Astrocyte (in vitro differentiated cells and primary cell): ENCODE data around the gene SCN3B. TPM values are rescaled to one million over a fixed set of nuclear protein-coding genes. Genes with fewer than 3 reads are reported as not detected.

Source experiments
- DNase-seq: peaks from one replicate; pipeline ENCODE4 v3.0.0-alpha.2; 2010; ENCODE audit warnings: low read depth
- FAIRE-seq: peaks from 2 replicates; lab custom pipeline; 2011; peaks lifted over from hg19 to GRCh38; lab: Jason Lieb, UNC
- H2AFZ ChIP-seq: 2 replicates; pipeline ENCODE4 v1.6.0; 2012; ENCODE audit warnings: low read depth, low read length, inconsistent platforms
- H3K27ac ChIP-seq: 2 replicates; pipeline ENCODE4 v1.5.1; 2011; ENCODE audit warnings: low read depth, low read length, inconsistent platforms
- H3K27me3 ChIP-seq: 2 replicates; pipeline ENCODE4 v1.6.0; 2011; ENCODE audit warnings: low read length, inconsistent platforms; ENCODE audit not compliant: insufficient read depth
- H3K36me3 ChIP-seq: 2 replicates; pipeline ENCODE4 v1.5.1; 2011; ENCODE audit warnings: low read length, inconsistent platforms; ENCODE audit not compliant: insufficient read depth
- H3K4me1 ChIP-seq: 2 replicates; pipeline ENCODE4 v1.5.1; 2011; ENCODE audit warnings: low read length, inconsistent platforms; ENCODE audit not compliant: insufficient read depth
- H3K4me2 ChIP-seq: 2 replicates; pipeline ENCODE4 v1.6.0; 2012; ENCODE audit warnings: low read length, inconsistent platforms
- H3K4me3 ChIP-seq: 2 replicates; pipeline ENCODE4 v1.5.1; 2011; ENCODE audit warnings: low read depth, mild to moderate bottlenecking, low read length, inconsistent platforms; ENCODE audit not compliant: insufficient read depth
- H3K79me2 ChIP-seq: 2 replicates; pipeline ENCODE4 v1.6.0; 2012; ENCODE audit warnings: mild to moderate bottlenecking, low read length, inconsistent platforms; ENCODE audit not compliant: insufficient read depth
- H3K9ac ChIP-seq: 2 replicates; pipeline ENCODE4 v1.6.0; 2012; ENCODE audit warnings: mild to moderate bottlenecking, low read length, inconsistent platforms
- H3K9me3 ChIP-seq: 2 replicates; pipeline ENCODE4 v1.5.1; 2012; ENCODE audit warnings: low read depth, mild to moderate bottlenecking, low read length, inconsistent platforms; ENCODE audit not compliant: insufficient read depth
- H4K20me1 ChIP-seq: 2 replicates; pipeline ENCODE4 v1.6.0; 2012; ENCODE audit warnings: low read length, inconsistent platforms; ENCODE audit not compliant: insufficient read depth
- H3K27ac Mint-ChIP-seq: one replicate; pipeline ENCODE4 v1.8.0; 2021; ENCODE audit warnings: mild to moderate bottlenecking, mixed read lengths; ENCODE audit not compliant: unreplicated experiment
- H3K27me3 Mint-ChIP-seq: one replicate; pipeline ENCODE4 v1.8.0; 2021; ENCODE audit warnings: low read depth, mixed read lengths; ENCODE audit not compliant: unreplicated experiment
- H3K36me3 Mint-ChIP-seq: one replicate; pipeline ENCODE4 v1.8.0; 2021; ENCODE audit warnings: low read depth, mixed read lengths; ENCODE audit not compliant: unreplicated experiment
- H3K4me1 Mint-ChIP-seq: one replicate; pipeline ENCODE4 v1.8.0; 2021; ENCODE audit warnings: low read depth, mixed read lengths; ENCODE audit not compliant: unreplicated experiment
- H3K4me3 Mint-ChIP-seq: one replicate; pipeline ENCODE4 v1.8.0; 2021; ENCODE audit warnings: mild to moderate bottlenecking, moderate library complexity, mixed read lengths; ENCODE audit not compliant: unreplicated experiment
- H3K9me3 Mint-ChIP-seq: one replicate; pipeline ENCODE4 v1.8.0; 2021; ENCODE audit warnings: mild to moderate bottlenecking, mixed read lengths; ENCODE audit not compliant: unreplicated experiment
- EZH2 ChIP-seq: IDR thresholded peaks from 2 replicates; pipeline ENCODE4 v1.6.1; 2012; ENCODE audit warnings: mild to moderate bottlenecking, low read length, inconsistent platforms; ENCODE audit not compliant: insufficient read depth
- total RNA-seq: library from RNA; stranded (reverse); gene quantifications from 2 replicates; pipeline ENCODE4 v1.2.1, GENCODE V29; 2021
- TF ChIP-seq, protein P1 (sequence below): IDR thresholded peaks from 2 replicates; pipeline ENCODE4 v1.5.1; 2011; ENCODE audit warnings: low read depth, mild to moderate bottlenecking, inconsistent platforms, low read length, moderate library complexity; ENCODE audit not compliant: insufficient read depth

Gene SCN3B
- total RNA-seq, 1 donor from 2014 or later, result 2.3 TPM

DNA sequence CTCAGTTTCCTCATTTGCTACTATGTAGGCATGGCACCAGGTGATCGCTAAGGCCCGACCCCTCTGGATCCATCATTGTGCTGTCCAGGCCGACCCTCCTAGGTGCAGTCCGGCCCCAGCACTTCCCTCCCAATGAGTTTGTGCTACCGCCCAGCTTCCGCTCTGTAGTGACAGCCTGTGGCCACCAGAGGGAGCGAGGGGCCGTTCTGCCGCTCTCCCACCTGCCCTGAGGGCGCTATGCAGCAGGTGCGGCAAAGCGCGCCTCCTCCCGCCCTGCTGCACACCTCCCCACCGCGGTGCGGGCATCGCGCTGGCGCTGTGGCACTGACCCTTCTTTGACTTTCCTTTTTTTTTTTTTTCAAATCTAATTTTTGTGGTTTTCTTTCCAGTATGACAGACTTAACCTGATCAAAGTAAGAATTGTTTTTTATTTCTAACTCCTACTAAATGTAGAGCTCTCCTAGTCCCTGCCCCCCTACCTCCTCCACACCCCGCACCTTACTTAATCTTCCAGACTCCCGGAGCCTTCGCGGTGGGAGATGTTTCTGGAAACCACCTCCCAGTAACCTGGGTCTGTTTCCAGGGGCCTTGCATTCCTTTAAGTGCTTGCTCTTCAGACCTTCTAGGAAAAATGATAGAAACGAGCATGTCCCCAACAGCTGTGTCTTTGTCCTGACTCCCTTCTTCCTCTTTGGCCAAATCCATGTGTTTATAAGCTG, 73.7 kb downstream of the SCN3B start:
- Histone ChIP-seq H3K27me3 (no peaks in the 10 kb centered on the region), H4K20me1 (peaks cover 5% of the 10 kb centered on the region), H3K27ac (no peak overlapping the region), H3K4me3 (no peak overlapping the region), H3K4me2 (no peak overlapping the region), H2AFZ (no peak overlapping the region), H3K36me3 (no peaks in the 10 kb centered on the region), H3K9ac (no peak overlapping the region), H3K79me2 (no peaks in the 10 kb centered on the region), H3K4me1 (no peaks in the 10 kb centered on the region), H3K9me3 (no peaks in the 10 kb centered on the region)
- H3K4me3 Mint-ChIP-seq, result no peak overlapping the region
- peaks cover 26% of the 10 kb centered on the region for H3K27me3 Mint-ChIP-seq
- DNase-seq, result no peak
- H3K36me3 Mint-ChIP-seq, result no peaks in the 10 kb centered on the region
- peaks cover 1% of the 10 kb centered on the region for H3K4me1 Mint-ChIP-seq
- H3K9me3 Mint-ChIP-seq, result no peaks in the 10 kb centered on the region
- no peak for FAIRE-seq
- TF ChIP-seq, protein P1, sequence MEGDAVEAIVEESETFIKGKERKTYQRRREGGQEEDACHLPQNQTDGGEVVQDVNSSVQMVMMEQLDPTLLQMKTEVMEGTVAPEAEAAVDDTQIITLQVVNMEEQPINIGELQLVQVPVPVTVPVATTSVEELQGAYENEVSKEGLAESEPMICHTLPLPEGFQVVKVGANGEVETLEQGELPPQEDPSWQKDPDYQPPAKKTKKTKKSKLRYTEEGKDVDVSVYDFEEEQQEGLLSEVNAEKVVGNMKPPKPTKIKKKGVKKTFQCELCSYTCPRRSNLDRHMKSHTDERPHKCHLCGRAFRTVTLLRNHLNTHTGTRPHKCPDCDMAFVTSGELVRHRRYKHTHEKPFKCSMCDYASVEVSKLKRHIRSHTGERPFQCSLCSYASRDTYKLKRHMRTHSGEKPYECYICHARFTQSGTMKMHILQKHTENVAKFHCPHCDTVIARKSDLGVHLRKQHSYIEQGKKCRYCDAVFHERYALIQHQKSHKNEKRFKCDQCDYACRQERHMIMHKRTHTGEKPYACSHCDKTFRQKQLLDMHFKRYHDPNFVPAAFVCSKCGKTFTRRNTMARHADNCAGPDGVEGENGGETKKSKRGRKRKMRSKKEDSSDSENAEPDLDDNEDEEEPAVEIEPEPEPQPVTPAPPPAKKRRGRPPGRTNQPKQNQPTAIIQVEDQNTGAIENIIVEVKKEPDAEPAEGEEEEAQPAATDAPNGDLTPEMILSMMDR, result peak; percentile 65
- TF ChIP-seq EZH2, result no peak
- no peak overlapping the region for H3K27ac Mint-ChIP-seq

DNA sequence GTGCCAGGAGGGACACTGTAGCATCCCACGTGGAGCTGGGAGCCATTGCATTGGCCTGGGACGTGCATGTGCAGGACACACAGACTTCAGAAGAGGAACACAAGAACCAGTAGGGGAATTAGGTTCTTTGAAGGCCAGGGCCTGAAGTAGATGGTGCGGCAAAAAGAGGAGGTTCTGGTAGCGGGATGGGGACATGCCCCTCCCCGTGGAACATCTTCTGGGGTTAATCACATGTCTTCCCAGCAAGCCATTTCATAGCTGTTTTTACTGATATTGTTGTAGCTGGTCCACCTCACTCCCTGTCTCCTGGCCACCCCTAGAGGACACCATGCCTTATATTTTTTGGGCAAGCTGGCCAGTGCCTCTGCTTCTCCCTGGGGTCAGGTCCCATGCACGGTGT, 74.3 kb downstream of the SCN3B start:
- Histone ChIP-seq H3K9ac (no peak overlapping the region), H3K4me1 (no peaks in the 10 kb centered on the region), H3K9me3 (no peaks in the 10 kb centered on the region), H3K4me2 (no peak overlapping the region), H3K27ac (no peak overlapping the region), H4K20me1 (peaks cover 10% of the 10 kb centered on the region), H3K4me3 (no peak overlapping the region), H3K36me3 (no peaks in the 10 kb centered on the region), H2AFZ (no peak overlapping the region), H3K79me2 (no peaks in the 10 kb centered on the region), H3K27me3 (no peaks in the 10 kb centered on the region)
- Mint-ChIP-seq H3K4me3 (no peak overlapping the region), H3K4me1 (no peaks in the 10 kb centered on the region), H3K36me3 (no peaks in the 10 kb centered on the region), H3K9me3 (no peaks in the 10 kb centered on the region), H3K27me3 (peaks cover 25% of the 10 kb centered on the region), H3K27ac (no peak overlapping the region)
- no peak for FAIRE-seq
- TF ChIP-seq, protein P1, result no peak
- no peak for TF ChIP-seq EZH2
- DNase-seq, result no peak

DNA sequence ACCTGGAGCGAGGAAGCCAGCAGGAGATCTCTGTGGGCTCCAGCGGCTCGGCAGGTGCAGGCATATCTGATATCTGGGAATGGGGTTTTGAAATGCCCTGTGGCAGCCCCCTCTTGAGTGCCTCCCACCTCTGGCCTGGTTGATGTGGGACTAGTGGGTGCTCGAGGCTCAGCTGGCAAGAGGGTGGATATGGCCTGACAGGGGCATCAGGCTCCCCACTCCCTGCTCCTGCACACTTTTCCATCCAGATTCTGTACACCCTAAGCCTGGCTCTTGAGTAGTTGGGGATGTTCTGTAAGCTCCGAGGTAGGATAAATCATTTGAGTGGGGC, 75.0 kb downstream of the SCN3B start:
- Mint-ChIP-seq H3K4me3 (no peak overlapping the region), H3K36me3 (no peaks in the 10 kb centered on the region), H3K4me1 (no peaks in the 10 kb centered on the region), H3K9me3 (no peaks in the 10 kb centered on the region), H3K27me3 (peaks cover 30% of the 10 kb centered on the region), H3K27ac (no peak overlapping the region)
- no peak overlapping the region for H2AFZ ChIP-seq
- no peak overlapping the region for H3K4me2 ChIP-seq
- H3K4me3 ChIP-seq, result no peak overlapping the region
- H4K20me1 ChIP-seq, result peaks cover 15% of the 10 kb centered on the region
- no peak for TF ChIP-seq EZH2
- TF ChIP-seq, protein P1, result no peak
- H3K79me2 ChIP-seq, result no peaks in the 10 kb centered on the region
- no peaks in the 10 kb centered on the region for H3K4me1 ChIP-seq
- FAIRE-seq (no peak), DNase-seq (no peak)
- H3K9ac ChIP-seq, result no peak overlapping the region
- H3K36me3 ChIP-seq, result no peaks in the 10 kb centered on the region
- H3K27me3 ChIP-seq, result peaks cover 4% of the 10 kb centered on the region
- no peaks in the 10 kb centered on the region for H3K9me3 ChIP-seq
- no peak overlapping the region for H3K27ac ChIP-seq
